VCaP (cell line): Measurements from ENCODE around the gene RASA3.

ENCODE experiments used
- H3K27ac ChIP-seq: fragments of 450-650 bp; 2 replicates; pipeline ENCODE4 v1.5.1; 2017
- TF ChIP-seq, protein P1 (sequence below): fragments of 450-650 bp; conservative IDR thresholded peaks from 2 replicates; pipeline ENCODE4 v1.5.1; 2017; ENCODE audit warnings: mild to moderate bottlenecking, moderate library complexity

RASA3 gene

DNA sequence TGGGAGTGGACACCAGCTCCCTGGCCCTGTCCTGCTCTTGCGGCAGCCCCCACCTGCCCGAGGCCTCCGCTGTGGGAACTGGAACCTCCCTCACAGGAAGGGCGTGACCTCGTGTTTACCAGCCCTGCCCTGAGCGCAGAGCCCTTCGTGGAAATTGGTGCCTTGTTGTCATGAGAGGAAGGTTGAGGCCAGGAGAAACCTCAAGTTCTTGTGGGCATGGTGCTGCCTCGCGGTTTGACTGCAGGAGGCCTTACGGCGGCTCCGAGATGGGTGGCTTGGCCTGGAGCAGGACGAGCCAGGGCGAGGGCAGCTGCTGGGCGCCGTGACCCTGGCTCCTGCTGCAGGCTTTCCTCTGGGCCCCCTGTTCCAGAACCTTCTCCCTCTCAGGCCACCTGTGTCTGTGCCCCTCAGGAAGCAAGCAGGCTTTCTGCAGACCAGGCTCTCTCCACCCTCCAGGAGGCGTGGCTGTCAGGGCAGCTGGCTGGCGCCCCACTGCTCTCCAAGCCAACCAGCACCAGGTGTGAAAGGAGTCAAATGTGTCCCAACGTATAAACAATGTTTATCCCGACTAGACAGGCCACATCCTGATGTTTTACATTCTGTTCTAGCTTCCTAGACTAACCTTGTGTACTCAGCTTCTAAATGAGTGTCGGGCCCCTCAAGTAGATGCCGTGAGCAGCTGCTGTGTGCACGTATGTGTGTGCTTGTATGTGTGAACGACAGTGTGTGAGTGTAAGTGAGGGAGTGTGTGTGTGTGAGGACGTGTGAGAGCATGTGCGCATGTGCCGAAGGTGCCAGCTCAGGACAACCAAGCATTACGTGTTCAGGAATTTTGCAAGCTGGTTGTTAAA lies 10.4 kb upstream of the RASA3 start:
- TF ChIP-seq, protein P1, sequence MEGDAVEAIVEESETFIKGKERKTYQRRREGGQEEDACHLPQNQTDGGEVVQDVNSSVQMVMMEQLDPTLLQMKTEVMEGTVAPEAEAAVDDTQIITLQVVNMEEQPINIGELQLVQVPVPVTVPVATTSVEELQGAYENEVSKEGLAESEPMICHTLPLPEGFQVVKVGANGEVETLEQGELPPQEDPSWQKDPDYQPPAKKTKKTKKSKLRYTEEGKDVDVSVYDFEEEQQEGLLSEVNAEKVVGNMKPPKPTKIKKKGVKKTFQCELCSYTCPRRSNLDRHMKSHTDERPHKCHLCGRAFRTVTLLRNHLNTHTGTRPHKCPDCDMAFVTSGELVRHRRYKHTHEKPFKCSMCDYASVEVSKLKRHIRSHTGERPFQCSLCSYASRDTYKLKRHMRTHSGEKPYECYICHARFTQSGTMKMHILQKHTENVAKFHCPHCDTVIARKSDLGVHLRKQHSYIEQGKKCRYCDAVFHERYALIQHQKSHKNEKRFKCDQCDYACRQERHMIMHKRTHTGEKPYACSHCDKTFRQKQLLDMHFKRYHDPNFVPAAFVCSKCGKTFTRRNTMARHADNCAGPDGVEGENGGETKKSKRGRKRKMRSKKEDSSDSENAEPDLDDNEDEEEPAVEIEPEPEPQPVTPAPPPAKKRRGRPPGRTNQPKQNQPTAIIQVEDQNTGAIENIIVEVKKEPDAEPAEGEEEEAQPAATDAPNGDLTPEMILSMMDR, result no peak
- H3K27ac ChIP-seq, result no peak overlapping the region

DNA sequence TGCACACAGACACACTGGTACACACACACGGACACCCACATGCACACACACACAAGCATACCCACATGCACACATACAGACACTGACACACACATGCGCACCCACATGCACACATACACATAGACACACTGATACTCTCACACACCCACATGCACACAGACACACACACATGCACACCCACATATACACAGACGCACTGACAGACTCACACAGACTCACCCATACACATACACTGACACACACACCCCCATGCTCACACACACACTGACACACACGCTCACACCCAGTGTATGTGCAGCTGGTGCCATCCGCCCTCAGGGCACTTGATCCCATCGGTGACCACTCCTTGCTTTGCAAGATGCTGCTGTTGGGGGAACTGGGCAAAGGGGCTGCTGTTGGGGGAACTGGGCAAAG lies 9.7 kb upstream of the RASA3 start:
- TF ChIP-seq, protein P1, result no peak
- no peak overlapping the region for H3K27ac ChIP-seq

DNA sequence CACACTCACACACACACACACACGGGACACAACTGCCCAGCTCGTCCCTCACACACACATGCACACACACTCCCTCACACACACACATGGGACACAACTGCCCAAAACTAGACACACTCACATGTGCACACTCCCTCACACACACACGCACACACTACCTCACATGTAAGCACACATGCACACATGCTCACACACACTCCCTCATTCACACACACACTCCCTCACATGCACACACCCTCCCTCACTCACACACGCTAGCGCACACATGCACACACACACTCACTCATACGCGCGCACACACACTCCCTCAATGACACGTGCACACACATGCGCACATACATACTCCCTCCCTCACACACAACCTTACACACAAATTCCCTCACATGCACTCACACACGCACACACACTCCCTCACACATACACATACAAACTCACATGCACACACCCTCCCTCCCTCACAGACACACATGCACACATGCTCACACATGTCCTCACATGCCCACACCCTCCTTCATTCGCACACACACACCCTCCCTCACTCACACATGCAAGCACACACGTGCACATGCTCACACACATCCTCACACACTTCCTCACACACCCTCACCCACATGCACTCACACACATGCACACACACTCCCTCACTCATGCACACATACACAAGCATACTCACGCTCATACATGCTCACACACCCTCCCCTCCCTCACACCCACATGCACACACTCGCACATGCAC lies 9.0 kb upstream of the RASA3 start:
- no peak overlapping the region for H3K27ac ChIP-seq
- TF ChIP-seq, protein P1, result no peak

DNA sequence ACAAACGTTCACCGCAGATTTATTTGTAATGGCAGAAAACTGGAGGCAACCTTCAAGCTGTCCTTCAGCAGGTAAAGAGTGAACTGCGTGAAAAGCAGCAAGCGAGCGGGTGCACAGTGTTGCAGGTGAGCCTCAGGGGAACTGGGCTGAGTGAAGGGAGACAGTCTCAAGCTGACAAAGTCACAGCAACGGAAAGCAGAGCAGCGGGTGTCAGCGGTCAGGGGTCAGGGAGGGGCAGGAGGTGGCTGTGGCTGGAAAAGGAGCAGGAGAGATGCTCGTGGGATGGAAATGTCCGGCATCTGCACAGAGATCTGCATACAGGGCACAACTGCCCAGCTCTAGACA lies 8.5 kb upstream of the RASA3 start:
- TF ChIP-seq, protein P1, result no peak
- H3K27ac ChIP-seq, result no peak overlapping the region

DNA sequence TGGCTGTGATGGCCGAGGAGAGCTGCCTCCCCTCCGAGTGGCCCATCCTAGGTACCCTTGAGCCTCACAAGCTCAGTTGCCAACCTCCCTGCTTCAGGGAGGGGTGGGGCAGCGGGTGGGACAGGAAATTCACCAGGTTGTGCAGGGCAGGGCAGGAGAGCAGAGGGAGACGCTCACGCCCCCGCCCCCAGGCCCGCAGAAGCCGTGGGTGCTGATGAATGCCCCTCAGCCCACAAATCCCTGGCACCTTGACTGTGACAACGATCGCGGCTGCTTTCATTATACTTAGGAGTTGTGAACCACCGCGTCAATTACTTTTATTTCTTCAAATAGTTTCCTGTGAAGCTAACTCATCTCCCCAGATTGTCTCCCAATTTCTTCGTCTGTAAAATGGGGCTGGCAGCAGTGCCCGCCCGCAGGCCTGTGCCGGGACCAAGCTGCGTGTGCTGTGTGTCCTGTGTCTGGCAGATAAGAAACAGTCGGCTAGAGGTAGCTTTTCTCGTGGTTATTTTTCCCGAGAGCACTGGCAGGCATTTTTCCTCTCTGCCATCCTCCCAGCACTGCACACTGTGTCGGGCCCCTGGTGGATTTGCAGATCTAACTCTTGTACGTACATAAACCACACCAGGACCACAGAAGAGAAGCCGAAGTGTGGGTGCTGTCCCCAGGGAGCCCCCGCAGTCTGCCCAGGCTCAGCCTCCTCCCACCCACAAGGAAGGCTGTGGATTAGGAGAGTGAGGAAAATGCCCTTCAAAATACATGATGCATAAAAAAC lies 7.9 kb upstream of the RASA3 start:
- TF ChIP-seq, protein P1, result no peak
- H3K27ac ChIP-seq, result no peak overlapping the region

DNA sequence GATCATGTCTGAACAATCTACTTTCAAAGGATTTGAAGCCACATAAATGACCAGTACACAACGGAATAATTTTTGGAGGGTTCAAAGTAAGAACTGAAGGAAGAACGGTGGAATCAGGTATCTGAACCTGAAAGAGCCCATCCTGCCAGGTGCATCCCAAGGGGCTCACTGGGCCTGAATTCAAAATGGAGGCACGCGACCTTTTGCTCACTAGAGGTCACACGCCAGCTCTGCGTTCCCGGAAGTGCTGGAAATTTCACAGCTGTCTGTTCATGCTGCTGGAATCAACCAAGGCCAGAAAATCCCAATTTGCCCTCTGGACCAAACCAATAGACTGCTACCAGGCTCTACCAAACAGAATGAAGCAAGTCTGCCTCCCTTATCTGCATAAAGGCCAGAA lies 4.2 kb upstream of the RASA3 start:
- TF ChIP-seq, protein P1, result no peak
- H3K27ac ChIP-seq, result no peak overlapping the region

DNA sequence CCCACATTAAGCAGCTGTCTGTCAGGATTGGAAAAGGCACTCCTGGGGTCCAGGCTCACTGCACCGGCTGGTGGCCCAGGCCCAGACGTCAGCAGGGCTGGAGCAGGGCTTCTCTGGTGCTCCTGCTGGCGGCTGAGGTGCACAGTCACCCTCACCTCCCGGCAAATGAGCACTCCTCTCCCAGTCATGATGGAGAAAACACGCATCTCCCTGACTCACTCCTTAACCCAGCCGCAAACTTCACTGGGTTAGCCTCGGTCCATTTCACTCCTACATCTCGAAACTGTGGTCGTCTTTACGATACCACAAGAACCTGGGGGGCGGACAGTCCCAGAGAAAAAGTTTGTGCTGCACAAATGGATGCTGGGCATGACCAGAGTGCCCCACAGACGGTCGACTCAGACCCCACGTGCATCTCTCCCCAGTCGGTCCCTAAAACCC lies 3.3 kb upstream of the RASA3 start:
- TF ChIP-seq, protein P1, result no peak
- no peak overlapping the region for H3K27ac ChIP-seq
